H1 (cell line): Measurements from ENCODE around the gene XPNPEP1. TPM values are rescaled to one million over a fixed set of nuclear protein-coding genes. Genes with fewer than 3 reads are reported as not detected.

Experiments used
- CBX5 ChIP-seq: fragments of 300-800, 300-1000 bp; sonication (generic); IDR thresholded peaks from 2 replicates; pipeline ENCODE4 v1.7.1; 2016; ENCODE audit warnings: antibody characterized with exemption, low read length, low read depth
- CHD1 ChIP-seq: IDR thresholded peaks from 2 replicates; pipeline ENCODE4 v1.6.1; 2012; ENCODE audit warnings: low read depth, low read length, improper control_type of control experiment
- CHD2 ChIP-seq: IDR thresholded peaks from 2 replicates; pipeline ENCODE4 v1.6.1; 2012; ENCODE audit warnings: low read length, improper control_type of control experiment
- PHF8 ChIP-seq: fragments of 200-600 bp; sonication (generic); conservative IDR thresholded peaks from 2 replicates; pipeline ENCODE4 v1.7.1; 2012; ENCODE audit warnings: low read depth, mild to moderate bottlenecking, inconsistent platforms, low read length, moderate library complexity
- POLR2A ChIP-seq, 2 experiments: IDR thresholded peaks; 1 replicate in 1 of 2; 2 replicates in 1 of 2; pipeline ENCODE4 v1.6.1; 2011; ENCODE audit warnings: low read depth in 2 of 2, low read length in 2 of 2, mild to moderate bottlenecking in 2 of 2; ENCODE audit errors: control extremely low read depth in 1 of 2
- RAD21 ChIP-seq, 2 experiments: IDR thresholded peaks in 1 of 2; conservative IDR thresholded peaks in 1 of 2; 2 replicates each; pipeline ENCODE4 v1.6.1; 2011; ENCODE audit warnings: low read depth in 2 of 2, low read length in 2 of 2, improper control_type of control experiment in 1 of 2, inconsistent platforms in 1 of 2, mild to moderate bottlenecking in 1 of 2, moderate library complexity in 1 of 2
- SIX5 ChIP-seq: IDR thresholded peaks from 2 replicates; pipeline ENCODE4 v1.6.1; 2011; ENCODE audit warnings: mild to moderate bottlenecking, low read depth, low read length
- YY1 ChIP-seq: IDR thresholded peaks from 2 replicates; pipeline ENCODE4 v1.6.1; 2011; ENCODE audit warnings: low read depth, mild to moderate bottlenecking, low read length
- polyA plus RNA-seq, 7 experiments: library from polyadenylated mRNA; depleted of rRNA in 3 of 7; stranded (reverse) in 5 of 7; unstranded in 2 of 7; fragments of >200 nt in 5 of 7; fragments of 200-250 nt in 2 of 7; gene quantifications; 1 replicate in 5 of 7; 2 replicates in 1 of 7; 4 replicates in 1 of 7; pipeline versions ENCODE4 v1.2.1 to v1.2.3, GENCODE V29; 2011 to 2013; ENCODE audit warnings: missing spikeins in 2 of 7, mixed read lengths in 2 of 7
- total RNA-seq: library from RNA; stranded (reverse); fragmentation: NEBNext Ultra II Directional; extraction: Animal tissue kit (Norgen Biotek cat#: 25700); gene quantifications from 2 replicates; pipeline ENCODE4 v1.2.1, GENCODE V29; 2021
- TF ChIP-seq, protein P1 (sequence below): fragments of 300-600 bp; sonication (generic); IDR thresholded peaks from 2 replicates; pipeline ENCODE4 v1.7.1; 2012; ENCODE audit warnings: low read length, moderate library complexity, mild to moderate bottlenecking, inconsistent platforms; ENCODE audit not compliant: insufficient replicate concordance

Gene XPNPEP1
- total and polyA plus RNA-seq, 2 of the 8 experiments (the other 6 are each of a cell fraction or from before 2014, with no cell fraction given) = 61.1 to 201 TPM

DNA sequence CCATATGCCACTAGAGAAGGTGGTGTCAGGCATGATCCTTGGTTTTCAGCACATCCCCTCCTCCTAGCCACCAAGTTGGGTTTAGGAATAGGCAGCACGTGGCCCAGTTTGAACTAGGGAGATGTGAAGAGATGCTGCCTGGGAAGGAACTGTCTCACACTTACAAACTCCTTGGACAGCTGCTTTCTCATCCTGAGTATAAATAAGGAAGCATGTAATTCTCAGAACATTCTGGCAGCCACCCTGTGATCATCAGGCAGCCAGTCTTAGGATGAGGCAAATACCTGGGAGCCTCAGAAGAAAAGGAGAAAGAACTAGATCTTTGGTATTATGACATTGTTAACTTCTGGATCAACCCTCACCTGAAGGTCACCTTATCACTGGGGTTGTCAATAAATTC, 21.3 kb upstream of the XPNPEP1 start (continued):
- TF ChIP-seq, protein P1, sequence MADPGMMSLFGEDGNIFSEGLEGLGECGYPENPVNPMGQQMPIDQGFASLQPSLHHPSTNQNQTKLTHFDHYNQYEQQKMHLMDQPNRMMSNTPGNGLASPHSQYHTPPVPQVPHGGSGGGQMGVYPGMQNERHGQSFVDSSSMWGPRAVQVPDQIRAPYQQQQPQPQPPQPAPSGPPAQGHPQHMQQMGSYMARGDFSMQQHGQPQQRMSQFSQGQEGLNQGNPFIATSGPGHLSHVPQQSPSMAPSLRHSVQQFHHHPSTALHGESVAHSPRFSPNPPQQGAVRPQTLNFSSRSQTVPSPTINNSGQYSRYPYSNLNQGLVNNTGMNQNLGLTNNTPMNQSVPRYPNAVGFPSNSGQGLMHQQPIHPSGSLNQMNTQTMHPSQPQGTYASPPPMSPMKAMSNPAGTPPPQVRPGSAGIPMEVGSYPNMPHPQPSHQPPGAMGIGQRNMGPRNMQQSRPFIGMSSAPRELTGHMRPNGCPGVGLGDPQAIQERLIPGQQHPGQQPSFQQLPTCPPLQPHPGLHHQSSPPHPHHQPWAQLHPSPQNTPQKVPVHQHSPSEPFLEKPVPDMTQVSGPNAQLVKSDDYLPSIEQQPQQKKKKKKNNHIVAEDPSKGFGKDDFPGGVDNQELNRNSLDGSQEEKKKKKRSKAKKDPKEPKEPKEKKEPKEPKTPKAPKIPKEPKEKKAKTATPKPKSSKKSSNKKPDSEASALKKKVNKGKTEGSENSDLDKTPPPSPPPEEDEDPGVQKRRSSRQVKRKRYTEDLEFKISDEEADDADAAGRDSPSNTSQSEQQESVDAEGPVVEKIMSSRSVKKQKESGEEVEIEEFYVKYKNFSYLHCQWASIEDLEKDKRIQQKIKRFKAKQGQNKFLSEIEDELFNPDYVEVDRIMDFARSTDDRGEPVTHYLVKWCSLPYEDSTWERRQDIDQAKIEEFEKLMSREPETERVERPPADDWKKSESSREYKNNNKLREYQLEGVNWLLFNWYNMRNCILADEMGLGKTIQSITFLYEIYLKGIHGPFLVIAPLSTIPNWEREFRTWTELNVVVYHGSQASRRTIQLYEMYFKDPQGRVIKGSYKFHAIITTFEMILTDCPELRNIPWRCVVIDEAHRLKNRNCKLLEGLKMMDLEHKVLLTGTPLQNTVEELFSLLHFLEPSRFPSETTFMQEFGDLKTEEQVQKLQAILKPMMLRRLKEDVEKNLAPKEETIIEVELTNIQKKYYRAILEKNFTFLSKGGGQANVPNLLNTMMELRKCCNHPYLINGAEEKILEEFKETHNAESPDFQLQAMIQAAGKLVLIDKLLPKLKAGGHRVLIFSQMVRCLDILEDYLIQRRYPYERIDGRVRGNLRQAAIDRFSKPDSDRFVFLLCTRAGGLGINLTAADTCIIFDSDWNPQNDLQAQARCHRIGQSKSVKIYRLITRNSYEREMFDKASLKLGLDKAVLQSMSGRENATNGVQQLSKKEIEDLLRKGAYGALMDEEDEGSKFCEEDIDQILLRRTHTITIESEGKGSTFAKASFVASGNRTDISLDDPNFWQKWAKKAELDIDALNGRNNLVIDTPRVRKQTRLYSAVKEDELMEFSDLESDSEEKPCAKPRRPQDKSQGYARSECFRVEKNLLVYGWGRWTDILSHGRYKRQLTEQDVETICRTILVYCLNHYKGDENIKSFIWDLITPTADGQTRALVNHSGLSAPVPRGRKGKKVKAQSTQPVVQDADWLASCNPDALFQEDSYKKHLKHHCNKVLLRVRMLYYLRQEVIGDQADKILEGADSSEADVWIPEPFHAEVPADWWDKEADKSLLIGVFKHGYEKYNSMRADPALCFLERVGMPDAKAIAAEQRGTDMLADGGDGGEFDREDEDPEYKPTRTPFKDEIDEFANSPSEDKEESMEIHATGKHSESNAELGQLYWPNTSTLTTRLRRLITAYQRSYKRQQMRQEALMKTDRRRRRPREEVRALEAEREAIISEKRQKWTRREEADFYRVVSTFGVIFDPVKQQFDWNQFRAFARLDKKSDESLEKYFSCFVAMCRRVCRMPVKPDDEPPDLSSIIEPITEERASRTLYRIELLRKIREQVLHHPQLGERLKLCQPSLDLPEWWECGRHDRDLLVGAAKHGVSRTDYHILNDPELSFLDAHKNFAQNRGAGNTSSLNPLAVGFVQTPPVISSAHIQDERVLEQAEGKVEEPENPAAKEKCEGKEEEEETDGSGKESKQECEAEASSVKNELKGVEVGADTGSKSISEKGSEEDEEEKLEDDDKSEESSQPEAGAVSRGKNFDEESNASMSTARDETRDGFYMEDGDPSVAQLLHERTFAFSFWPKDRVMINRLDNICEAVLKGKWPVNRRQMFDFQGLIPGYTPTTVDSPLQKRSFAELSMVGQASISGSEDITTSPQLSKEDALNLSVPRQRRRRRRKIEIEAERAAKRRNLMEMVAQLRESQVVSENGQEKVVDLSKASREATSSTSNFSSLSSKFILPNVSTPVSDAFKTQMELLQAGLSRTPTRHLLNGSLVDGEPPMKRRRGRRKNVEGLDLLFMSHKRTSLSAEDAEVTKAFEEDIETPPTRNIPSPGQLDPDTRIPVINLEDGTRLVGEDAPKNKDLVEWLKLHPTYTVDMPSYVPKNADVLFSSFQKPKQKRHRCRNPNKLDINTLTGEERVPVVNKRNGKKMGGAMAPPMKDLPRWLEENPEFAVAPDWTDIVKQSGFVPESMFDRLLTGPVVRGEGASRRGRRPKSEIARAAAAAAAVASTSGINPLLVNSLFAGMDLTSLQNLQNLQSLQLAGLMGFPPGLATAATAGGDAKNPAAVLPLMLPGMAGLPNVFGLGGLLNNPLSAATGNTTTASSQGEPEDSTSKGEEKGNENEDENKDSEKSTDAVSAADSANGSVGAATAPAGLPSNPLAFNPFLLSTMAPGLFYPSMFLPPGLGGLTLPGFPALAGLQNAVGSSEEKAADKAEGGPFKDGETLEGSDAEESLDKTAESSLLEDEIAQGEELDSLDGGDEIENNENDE = no peak
- TF ChIP-seq SIX5 (no peak), PHF8 (no peak), POLR2A (IDR thresholded peaks at IDR 0.05; ENCODE audit: control extremely low read depth in 1 of 2, low read depth in 2 of 2, low read length in 2 of 2) (no peak), RAD21 (IDR thresholded peaks at IDR 0.05 in 1 of 2, conservative IDR thresholded peaks at IDR 0.05 in 1 of 2; ENCODE audit: low read depth in 2 of 2, low read length in 2 of 2) (no peak), CBX5 (no peak), CHD1 (no peak), YY1 (no peak), CHD2 (no peak)
